EL (cell line): ENCODE measurements around the gene TBC1D5.
A peak's percentile ranks its signal among the peaks of the same experiment; 100 is the strongest.
"Not testable (repeated sequence)": the region's sequence is repeated elsewhere in the genome, so short reads cannot be mapped to it uniquely, and the experiment has no call there.

Experiments
- DNase-seq: peaks from one replicate; pipeline ENCODE4 v3.0.0-alpha.2; 2016

The TBC1D5 gene

DNA sequence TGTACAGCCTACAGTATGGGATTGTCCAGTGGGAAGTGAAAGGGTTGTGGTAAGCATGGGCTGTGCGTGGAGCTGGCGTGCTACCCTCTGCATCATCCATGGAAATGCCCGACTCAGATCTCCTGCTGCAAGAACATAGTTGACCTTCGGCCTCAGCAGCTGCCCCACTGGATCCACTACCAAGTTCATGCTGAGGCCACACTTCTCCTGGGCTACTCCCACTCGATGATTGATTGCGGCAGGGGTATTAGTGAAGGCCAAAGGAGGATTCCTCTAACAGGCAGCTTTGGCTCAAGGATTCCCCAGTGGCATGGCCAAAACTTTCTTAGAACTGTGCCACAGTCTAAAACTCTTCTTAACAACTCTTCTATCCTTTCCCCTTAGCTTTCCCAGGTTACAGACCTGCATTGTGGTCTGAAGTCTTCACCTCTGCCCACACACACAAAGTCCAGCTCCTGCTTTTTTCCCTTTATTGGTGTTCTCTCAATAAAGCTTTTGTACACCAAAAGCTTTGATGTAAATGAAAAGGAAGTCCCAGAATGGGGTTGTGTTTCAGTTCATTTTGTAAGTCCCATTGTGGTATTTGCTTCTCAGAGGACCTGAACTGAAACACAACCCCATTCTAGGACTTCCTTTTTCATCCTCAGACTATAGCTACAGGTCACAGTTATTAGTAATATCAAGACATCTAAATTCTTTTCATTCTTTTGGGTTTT is 4.9 kb upstream of the TBC1D5 start:
- no peak for DNase-seq

DNA sequence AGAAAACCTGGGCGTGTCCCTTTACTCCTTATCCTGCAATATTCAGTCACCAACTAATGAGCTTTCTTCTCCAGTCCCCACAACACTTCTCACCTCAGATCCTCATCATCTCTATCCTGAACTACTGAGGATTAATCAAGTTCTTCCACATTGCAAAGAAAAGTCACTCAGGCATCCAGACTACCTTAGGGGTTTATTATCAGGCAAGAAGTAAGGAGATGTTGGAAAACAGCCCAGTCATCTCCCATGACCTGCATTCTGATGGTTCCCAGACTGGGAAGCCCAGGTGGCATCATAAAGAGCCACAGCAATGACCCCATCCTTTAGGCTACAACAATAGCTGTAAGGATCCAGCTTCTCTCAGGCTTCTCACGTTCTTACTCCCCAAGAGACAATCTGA is 3.5 kb upstream of the TBC1D5 start:
- no peak for DNase-seq

DNA sequence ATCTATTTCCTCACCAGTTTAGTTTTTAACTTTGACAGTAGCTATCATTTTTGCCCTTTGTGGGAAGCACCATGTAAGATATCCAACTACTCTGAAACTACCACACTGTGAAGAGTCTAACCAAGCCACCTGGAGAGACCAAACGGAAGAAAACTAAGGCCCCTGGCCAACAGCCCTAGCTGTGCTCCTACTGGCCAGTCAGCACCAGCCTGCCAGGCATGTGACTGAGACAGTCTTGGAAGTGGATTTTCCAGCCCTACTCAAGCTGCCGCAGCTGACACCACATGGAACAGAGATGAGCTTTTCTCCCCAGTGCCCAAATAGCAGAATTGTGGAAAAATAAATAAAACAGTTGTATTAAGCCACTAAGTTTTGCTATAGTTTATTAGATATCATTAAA is 2.9 kb upstream of the TBC1D5 start:
- no peak for DNase-seq

- DNase-seq = no peak
These were observed 2.3 kb upstream of the TBC1D5 start for GRCh38 chr3:17744693-17745092.

GRCh38 chr3:17743658-17743995 is 1.2 kb upstream of the TBC1D5 start:
- no peak for DNase-seq

- DNase-seq = no peak
These were observed 638 bp upstream of the TBC1D5 start for GRCh38 chr3:17742880-17743657.

DNA sequence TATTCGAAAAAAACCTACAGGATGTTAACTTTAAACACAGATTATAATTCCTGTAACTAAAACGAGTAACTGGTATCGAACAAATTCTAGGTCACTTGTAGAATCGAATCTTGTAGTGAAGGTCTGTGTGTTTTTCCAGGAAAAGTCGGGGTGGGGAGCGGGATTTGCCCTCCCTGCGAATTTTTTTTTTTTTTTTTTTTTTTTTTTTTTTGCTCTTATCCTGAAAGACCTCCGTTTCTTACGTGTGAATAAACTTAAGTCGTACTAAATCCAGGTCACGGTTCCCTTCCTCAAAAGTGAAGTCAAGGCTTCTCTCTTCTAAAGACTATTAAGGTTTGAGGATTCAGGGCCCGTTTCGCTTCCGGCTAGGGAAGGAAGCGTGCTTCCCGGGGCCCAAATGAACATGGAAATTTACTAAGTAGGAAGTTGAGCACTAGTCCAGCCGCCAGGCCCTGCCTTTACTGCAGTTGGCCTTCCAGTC is 770 bp downstream of the TBC1D5 start:
- no peak for DNase-seq

DNA sequence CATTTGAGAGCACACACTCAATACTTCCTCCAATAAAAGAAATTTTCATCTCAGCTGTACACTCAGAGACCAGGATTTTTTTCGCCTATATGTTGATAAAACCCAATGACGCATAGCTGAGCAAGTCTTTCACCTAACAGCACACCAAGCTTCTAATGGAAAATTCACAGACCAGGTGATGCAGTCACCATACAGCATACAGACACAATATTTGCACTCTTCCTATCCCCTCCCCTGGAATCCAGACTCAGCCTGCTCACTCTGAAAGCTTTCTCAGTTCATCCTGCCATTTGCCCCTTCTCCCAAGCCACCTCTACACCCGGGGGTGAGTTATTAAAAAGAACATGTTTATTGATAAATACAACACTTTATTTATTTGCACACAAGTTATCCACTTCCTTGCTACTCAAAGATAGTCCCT is 1.7 kb downstream of the TBC1D5 start:
- peak; percentile 53 for DNase-seq

- no peak for DNase-seq
These were observed 3.5 kb downstream of the TBC1D5 start for GRCh38 chr3:17738921-17739320.

GRCh38 chr3:17738219-17738618 is 4.2 kb downstream of the TBC1D5 start:
- no peak for DNase-seq

- DNase-seq = no peak
These were observed 4.8 kb downstream of the TBC1D5 start for GRCh38 chr3:17737591-17737990.

DNA sequence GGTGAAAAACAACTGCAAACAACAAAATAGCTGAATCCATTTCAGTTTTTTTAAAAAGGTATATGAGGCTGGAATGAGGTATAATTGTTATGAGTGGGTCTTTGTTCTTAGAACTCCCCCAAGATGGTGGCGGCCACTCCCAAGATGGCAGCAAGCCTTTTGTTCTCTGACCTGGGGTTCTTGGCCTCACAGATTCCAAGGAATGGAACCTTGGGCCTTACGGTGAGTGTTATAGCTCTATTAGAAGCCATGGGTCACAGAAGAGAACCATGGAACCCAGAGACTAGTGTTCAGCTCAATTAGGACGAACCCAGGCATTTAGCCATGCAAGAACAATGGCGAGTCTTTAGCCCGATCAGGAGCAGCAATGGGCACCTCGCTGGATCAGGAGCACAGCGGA is 7.1 kb downstream of the TBC1D5 start:
- DNase-seq = not testable (repeated sequence)

DNA sequence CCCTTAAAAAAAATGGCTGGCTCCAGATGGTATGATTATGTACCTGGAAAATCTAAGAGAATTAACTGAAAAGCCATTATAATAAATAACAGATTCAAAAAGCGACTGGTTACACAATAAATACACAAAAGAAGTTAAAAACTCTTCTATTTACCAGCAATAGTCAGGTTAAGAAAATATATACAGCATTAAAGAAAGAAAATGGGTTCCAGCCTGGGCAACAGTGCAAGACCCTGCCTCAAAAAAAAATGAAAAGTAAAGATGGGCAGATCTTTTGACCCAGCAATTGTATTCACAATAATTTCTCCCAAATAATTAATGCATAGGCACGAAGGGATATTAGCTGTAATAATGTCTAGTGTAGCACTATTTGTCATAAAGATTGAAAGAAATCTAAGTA is 8.7 kb downstream of the TBC1D5 start:
- no peak for DNase-seq

DNA sequence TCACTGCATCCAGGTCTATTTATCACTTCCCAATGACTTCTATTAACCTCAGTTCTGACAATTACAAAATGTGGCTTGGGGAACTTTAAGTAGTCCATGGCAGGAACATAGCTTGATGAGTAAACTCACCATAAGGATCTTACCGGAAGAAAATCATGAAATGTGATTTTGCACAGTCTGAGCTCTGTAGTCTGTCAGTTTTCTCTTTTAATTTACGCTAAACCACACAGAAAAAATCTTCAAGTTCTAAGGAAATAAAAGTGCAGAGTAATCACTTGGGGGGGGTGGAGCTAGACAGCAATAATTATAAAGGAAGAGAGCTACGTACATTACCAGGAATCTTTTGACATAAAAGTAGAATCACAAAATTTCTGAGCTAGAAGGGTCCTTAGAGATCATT is 9.2 kb downstream of the TBC1D5 start:
- DNase-seq = no peak

DNA sequence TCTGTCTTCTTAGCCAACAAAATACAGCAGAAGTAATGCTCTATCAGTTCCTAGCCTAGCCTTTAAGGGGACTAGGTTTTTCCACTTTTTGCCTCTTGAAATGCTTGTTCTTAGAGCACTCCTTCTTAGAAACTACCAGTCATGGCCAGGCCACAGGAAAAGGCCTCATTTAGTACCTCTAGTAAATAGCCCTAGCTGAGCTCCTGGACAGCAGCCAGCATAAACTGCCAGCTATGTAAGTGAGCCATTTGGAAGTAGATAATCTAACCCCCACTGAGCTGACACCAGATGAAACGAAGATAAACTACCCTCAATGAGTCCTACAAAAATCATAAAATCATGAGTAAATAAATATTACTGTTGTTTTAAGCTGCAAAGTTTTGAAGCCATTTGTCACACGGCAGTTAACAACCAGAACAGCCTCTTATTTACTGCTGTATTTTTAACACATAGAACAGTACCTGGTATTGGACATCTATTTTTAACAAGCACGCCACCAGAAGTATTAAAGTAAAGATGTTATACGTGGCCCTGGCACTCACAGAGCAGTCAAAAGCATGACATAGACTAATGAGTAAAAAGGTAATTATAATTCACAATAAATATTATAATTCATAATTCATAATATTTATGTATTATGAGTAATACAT is 12.0 kb downstream of the TBC1D5 start:
- peak; percentile 72 for DNase-seq

- no peak for DNase-seq
These were observed 16.1 kb downstream of the TBC1D5 start for GRCh38 chr3:17726313-17726712.

GRCh38 chr3:17725844-17726243 is 16.6 kb downstream of the TBC1D5 start:
- not testable (repeated sequence) for DNase-seq

DNA sequence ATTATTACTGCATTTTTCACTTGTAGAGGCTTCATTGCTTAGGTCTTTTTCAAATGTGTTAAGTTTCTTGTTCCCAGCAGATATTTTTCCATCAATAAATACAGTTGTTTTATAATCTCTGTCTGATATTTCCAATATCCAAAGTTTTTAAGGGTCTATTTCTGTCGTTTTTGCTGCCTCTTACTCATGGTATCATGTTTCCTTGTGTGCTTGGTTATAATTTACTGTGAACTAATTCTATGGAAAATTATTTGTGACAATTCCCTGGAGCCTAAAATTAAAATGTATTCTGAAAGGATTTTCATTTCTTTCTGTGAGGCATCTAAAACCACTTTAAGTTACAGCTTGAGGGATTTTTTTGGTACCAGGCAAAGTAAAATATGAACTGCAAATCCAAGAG is 17.5 kb downstream of the TBC1D5 start:
- no peak for DNase-seq

GRCh38 chr3:17724122-17724521 is 18.3 kb downstream of the TBC1D5 start:
- no peak for DNase-seq

DNA sequence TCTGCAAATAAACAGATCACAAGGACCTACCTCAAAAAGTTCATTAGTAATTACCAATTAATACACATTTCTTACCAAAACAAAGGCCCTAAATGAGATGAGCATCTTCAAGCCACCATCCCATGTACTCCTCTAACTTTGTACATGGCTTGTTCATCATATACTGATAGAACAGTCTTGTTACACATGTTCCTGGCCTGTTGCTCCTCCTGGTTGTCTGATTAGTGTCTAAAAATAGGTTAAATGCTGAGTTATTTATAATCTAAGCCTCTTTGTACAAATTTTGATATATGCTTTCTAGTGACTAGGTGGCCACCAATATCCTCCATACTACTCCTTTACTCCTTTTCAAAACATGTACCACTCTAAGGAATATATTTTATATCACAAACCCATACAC is 25.0 kb downstream of the TBC1D5 start:
- DNase-seq = no peak

DNA sequence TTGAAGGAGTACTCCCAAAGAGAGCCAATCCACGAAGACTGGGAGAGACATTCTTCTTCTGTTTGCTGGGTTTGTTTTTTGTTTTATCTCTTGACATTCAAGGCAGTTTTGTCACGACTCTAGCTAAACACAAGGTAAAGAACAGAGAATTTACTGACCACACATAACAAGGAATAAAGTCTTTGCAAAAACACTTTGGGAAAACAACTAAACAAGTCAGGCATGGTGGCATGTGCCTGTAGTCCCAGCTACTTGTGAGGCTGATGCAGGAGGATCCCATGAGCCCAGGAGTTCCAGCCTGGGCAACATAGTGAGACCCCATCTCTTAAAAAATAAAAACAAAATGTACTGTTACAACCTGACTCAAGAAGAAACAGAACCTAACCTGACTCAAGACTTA is 28.0 kb downstream of the TBC1D5 start:
- DNase-seq = no peak

DNA sequence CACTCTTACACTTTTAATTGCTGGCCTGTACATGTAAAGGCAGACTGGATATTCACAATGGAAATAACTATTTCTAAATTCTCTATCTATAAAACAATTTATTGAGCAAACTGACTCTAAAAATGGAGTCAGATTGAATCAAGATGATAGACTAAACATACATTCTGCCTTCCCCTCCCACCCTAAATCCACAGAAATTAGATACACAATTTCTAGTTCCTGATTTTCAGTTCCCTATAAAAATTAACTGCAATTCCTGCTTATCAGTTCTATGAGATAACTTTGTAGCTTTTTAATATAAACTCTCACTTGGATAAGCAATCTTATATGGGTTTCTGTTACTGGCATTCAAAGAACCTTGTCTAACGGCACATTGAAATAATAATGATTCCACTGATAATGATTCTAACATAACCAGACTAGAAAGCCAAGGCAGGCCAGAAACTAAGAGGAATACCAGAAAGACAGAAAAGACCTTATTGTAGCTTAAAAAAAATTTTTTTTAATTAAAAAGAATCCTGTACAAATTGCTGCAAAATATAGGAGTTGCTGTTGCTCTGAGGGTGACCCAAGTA is 33.1 kb downstream of the TBC1D5 start:
- no peak for DNase-seq

GRCh38 chr3:17707813-17708543 is 34.5 kb downstream of the TBC1D5 start:
- DNase-seq = no peak
